AG10803 (cell line): ENCODE data around the gene VCL.

Source experiments
- DNase-seq: peaks from one replicate; pipeline ENCODE4 v3.0.0; 2010; ENCODE audit warnings: low read depth
- H3K4me3 ChIP-seq: 2 replicates; pipeline ENCODE4 v1.5.1; 2011; ENCODE audit warnings: mild to moderate bottlenecking, low read length, control low read depth
- TF ChIP-seq, protein P1 (sequence below): conservative IDR thresholded peaks from 2 replicates; pipeline ENCODE4 v1.5.1; 2011; ENCODE audit warnings: mild to moderate bottlenecking, low read length, control low read depth, inconsistent platforms

The VCL gene

GRCh38 chr10:74167443-74167842 is 169.5 kb downstream of the VCL start:
- DNase-seq = no peak
- H3K4me3 ChIP-seq = no peak overlapping the region
- TF ChIP-seq, protein P1, sequence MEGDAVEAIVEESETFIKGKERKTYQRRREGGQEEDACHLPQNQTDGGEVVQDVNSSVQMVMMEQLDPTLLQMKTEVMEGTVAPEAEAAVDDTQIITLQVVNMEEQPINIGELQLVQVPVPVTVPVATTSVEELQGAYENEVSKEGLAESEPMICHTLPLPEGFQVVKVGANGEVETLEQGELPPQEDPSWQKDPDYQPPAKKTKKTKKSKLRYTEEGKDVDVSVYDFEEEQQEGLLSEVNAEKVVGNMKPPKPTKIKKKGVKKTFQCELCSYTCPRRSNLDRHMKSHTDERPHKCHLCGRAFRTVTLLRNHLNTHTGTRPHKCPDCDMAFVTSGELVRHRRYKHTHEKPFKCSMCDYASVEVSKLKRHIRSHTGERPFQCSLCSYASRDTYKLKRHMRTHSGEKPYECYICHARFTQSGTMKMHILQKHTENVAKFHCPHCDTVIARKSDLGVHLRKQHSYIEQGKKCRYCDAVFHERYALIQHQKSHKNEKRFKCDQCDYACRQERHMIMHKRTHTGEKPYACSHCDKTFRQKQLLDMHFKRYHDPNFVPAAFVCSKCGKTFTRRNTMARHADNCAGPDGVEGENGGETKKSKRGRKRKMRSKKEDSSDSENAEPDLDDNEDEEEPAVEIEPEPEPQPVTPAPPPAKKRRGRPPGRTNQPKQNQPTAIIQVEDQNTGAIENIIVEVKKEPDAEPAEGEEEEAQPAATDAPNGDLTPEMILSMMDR = no peak
